Muscle of arm (tissue), 12 donors: ENCODE data around the gene TTLL3. TPM values are rescaled to one million over a fixed set of nuclear protein-coding genes. Genes with fewer than 3 reads are reported as not detected.
"Not testable (repeated sequence)": the region's sequence is repeated elsewhere in the genome, so short reads cannot be mapped to it uniquely, and the experiment has no call there.

ENCODE experiments used
- DNase-seq: peaks from one replicate; pipeline ENCODE4 v3.0.0-alpha.2; 2013
- polyA plus RNA-seq, 12 donors: library from polyadenylated mRNA; unstranded; fragments of 120-200 nt; gene quantifications; one replicate each; pipeline ENCODE4 v1.2.1, GENCODE V29; 2013; ENCODE audit not compliant: insufficient read length in 12 of 12

The TTLL3 gene
- polyA plus RNA-seq, 12 donors = 16.0 to 72.9 (median 30.7) TPM; not detected in 1

DNA sequence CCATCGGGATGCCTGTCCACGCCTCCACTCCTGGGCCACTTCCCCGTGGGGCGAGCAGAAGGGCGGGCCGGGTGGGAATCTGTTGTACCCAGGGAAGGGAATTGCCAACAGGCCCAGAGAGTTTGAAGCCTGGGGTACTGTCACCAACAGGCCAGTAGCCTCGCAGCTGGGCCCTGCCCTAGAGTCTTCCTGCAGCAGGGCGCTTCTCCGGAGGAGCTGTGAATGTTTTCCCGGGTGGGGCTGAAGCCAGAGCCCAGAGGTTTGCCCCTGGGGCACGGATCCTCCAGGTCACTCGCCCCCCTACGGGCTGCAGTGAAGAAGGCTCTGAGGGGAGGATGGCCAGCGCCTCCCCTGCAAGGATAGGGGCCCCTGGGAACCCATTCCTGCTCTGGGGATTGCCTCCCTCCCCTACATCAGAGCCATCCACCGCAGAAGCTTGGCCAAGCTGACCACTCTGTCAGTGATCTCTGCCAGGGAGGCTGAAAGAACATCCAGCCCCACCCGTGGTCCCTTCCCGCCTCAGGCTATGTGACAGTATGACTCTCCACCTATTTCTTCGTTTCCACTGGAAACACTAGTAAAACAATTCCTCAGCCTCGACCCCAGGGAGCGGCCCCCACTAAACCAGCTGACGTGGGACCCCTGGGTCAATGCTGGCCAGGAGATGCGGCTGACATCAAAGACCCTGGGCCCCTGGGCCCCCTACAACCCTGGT lies 53.2 kb downstream of the TTLL3 start:
- no peak for DNase-seq

DNA sequence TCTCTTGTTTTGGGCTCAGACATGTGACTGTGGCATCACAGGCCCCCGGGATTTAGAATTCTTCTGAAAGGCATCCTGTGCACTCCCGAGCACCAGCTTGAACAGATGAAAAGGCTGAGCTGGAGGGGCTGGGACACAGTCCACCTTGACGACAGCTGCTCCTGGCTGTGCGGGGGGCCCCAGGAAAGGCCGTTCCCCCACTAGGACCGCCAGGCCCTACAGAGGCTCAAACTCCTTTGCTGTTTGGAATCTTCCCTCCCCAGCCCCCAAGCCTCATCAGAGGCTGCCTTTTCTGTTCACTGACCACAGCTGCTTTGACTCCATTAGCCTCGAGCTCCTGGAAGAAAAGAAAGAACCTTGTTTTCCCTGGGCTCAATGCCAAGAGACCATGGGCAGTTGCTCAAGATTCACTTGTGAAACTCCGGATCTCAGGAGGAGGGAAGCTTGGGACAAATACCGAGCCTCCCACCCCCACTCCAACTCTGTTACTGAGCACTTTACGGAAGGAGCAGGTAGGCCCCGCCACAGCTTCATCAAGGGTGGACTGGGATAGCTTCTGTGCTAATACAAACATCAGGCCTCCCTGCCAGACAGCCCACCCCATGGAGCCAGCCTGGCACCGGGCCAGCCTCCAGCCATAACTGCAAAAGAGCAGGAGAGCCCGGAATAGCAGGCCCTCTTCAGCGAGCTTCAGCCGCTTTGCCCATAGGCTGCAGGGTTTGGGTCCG lies 54.3 kb downstream of the TTLL3 start:
- DNase-seq = peak; percentile 70

DNA sequence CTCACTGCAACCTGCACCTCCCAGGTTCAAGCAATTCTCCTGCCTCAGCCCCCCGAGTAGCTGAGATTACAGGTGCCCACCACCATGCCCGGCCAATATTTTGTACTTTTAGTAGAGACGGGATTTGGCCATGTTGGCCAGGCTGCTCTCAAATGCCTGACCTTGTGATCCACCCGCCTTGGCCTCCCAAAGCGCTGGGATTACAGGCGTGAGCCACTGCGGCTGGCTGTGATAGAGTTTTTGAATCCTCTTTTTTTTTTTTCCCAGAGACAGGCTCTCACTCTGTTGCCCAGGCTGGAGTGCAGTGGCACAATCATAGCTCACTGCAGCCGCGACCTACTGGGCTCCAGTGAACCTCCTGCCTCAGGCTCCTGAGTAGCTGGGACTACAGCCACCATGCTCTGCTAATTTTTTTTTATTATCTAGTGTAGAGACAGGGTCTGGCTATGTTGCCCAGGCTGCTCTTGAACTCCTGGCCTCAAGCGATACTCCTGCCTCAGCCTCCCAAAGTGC lies 55.1 kb downstream of the TTLL3 start:
- DNase-seq = not testable (repeated sequence)

DNA sequence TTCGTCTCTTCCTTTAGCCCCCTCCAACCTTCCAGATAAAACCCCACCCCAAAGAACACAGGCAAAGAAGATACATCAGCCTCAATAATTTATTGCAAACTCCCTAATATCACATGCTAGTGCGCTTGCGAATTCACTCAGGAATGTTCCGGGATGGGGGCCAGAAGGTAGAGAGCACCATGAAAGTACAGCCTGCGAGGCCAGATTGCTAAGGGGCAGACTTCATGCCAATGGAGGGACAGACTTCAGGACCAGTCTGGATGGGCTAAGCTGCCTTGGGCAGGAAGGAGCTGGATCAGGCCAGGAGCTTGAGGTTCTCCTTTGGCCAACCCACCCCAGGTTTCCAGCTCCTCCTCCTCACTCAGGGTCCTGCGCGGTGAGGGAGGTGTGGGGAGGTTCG lies 56.6 kb downstream of the TTLL3 start:
- DNase-seq = no peak

DNA sequence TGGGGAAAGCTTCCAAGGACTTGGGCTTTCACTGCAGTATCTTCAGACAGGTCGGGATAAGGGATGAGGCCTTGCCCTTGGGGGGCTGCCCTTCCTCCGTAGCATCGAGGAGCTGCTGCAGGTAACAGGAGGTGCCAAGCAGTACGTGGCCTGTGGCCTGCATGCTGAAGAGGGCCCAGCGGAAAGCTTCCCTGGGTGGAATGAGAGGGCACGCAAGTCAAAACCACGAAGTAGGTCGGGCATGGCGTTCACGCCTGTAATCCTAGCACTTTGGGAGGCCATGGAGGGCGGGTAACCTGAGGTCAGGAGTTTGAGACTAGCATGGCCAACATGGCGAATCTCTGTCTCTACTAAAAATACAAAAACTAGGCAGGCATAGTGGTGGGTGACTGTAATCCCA lies 57.0 kb downstream of the TTLL3 start:
- no peak for DNase-seq

DNA sequence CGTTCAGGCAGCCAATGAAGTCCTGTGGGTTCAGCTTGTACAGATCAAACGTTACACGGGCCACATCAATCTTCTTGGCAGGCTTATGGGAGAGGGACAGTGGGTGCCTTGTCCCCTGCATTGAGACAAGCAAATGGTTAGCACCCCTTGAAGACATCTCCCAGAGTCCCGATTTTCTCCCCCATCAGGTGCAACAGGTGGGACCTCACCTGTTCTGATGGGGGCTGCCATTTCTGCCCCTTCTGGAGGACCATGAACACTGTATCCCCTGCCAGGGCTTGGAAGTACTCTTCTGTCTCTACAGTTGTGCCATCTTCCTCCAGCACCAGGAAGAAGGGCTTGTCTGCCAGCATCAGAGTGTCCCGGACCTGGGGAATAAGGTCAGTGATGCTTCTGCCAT lies 59.9 kb downstream of the TTLL3 start:
- no peak for DNase-seq

DNA sequence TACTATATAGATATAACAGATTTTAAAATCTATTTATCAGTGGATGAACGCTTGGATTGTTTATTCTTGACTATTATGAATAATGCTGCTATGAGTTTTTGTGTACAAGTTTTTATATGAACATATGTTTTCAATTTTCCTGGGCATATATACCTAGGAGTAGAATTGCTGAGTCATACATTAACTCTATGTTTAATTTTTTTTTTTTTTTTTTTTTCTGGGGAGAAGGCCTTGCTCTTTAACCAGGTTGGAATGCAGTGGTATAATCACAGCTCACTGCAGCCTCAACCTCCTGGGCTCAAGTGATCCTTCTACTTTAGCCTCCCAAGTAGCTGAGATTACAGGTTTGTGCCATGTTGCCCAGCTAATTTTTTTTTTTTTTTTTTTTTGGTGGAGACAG lies 60.9 kb downstream of the TTLL3 start:
- no peak for DNase-seq

DNA sequence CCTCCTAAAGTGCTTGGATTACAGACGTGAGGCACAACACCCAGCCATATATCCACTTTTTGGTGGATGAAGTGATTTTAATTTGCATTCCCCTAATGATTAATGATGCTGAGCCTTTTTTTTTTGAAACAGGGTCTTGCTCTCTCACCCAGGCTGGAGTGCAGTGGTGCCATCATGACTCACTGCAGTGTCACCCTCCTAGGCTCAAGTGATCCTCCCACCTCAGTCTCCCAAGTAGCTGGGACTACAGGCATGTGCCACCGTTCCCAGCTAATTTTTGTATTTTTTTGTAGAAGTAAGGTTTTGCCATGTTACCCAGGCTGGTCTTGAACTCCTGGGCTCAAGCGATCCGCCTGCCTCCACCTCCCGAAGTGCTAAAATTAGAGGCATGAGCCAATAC lies 62.0 kb downstream of the TTLL3 start:
- DNase-seq = not testable (repeated sequence)

DNA sequence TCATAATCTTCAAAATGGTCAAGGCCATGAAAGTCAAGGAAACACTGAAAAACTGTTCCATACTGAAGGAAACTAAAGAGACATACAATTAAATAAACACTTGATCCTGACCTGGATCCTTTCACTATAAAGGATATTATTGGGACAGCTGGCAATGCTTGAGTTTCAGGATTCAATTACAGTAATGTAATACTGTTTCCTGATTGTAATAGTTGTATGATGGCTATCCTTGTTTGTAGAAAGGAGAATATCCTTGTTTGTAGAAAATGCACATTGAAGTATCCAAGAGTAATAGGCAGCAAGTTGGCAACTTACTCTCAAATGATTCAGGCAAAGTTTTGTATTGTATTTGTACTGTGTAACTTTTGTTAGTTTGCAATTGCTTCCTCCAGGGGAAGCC lies 65.4 kb downstream of the TTLL3 start:
- DNase-seq = no peak

DNA sequence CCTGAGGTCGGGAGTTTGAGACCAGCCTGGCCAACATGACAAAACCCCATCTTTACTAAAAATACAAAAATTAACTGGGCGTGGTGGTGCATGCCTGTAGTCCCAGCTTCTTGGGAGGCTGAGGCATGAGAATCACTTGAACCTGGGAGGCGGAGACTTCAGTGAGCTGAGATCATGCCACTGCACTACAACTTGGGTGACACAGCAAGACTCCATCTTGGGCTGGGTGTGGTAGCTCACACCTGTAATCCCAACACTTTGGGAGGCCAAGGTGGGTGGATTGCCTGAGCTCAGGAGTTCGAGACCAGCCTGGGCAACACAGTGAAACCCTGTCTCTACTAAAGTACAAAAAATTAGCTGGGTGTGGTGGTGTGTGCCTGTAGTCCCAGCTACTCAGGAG lies 66.2 kb downstream of the TTLL3 start:
- DNase-seq = not testable (repeated sequence)

DNA sequence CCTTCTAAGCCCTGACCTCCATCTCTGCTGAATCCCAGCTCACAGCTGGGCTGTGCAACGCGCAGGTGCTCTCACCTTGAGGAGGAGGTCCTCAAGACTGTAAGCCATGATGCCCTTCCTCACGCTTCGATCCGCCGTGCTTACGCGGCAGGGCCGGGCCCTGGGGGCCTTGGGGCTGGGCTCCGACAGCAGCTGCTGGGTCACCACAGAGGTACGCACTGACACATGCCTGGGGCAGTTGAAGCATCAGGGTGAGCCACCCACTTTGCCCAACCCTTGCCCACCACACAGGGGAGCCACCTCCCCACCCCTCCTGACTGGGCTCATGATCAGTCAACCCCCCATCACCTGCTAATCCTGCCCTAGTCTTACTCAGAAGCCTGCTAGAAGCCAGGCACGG lies 66.9 kb downstream of the TTLL3 start:
- no peak for DNase-seq

DNA sequence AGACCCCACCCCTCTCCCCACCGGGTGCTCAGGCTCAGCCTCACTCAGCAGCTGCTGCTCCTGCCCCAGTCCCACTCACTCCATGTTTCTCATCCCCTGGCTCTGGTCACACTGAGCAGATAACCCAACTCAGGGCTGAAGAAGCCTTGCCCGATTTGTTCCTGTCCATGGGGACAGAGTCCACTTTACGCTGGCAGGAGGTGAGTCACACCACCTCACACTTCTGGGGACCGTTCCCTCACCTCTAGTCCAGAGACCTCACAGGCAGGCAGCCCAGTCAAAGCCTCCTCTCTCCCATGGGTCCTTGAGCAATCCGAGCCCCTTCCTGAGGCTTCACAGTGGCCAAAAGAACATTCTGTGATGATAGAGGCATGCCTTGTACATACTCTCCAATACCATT lies 68.6 kb downstream of the TTLL3 start:
- no peak for DNase-seq

DNA sequence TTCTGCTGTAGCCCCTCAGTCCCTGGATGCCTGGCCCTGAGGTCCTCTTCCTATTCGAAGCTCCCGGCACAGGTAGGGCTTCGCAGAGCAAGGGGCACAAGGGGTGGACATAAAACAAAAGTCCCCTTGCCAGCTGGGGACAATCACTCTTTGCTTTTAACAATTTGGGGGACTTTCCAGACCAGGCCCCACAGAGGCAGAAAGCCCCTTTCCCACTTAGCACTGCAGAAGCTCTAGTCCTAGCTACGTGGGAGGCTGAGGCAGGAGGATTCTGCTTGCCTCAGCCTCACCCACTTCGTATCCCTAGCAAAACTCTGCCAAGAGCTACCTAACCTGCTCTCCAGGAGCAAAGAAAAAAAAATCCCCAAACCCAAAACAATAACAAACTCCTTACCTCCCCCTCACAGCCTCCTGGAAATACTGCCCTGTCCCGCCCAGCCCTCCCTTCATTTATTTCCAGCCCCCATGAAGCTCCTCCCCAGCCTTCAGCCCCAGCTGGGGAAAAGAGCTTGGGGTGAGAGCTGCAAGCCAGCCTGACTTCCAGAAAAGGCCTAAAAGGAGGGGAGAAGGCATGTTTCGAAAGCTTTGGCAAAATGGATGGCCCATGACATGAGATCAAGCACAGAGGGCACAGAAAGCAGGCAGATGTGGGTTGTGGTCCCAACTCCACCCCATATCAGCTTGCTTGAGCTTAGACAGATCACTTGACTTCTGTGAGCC lies 69.9 kb downstream of the TTLL3 start, which contains the start of gene CIDEC:
Gene CIDEC, minus strand, starts transcription at position 424 of the 720 bp plus-strand sequence. CDS start 1,767 bp downstream, outside the sequence.
- DNase-seq = no peak

DNA sequence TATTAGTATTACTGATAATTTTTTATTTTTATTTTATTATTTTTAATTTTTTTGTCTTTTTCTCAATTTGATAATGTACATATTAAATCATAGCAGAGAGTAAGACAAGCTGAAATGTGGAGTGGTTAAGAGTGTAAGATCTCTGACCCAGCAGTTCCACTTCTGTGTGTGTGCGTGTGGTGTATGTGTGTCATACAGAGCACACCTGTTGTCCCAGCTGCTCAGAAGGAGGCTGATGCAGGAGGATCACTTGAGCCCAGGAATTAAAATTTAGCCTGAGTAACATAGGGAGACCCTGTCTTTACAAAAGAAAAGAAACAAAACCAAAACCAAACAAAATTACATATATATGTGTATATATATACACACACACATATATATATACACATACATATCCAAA lies 71.4 kb downstream of the TTLL3 start:
- no peak for DNase-seq

DNA sequence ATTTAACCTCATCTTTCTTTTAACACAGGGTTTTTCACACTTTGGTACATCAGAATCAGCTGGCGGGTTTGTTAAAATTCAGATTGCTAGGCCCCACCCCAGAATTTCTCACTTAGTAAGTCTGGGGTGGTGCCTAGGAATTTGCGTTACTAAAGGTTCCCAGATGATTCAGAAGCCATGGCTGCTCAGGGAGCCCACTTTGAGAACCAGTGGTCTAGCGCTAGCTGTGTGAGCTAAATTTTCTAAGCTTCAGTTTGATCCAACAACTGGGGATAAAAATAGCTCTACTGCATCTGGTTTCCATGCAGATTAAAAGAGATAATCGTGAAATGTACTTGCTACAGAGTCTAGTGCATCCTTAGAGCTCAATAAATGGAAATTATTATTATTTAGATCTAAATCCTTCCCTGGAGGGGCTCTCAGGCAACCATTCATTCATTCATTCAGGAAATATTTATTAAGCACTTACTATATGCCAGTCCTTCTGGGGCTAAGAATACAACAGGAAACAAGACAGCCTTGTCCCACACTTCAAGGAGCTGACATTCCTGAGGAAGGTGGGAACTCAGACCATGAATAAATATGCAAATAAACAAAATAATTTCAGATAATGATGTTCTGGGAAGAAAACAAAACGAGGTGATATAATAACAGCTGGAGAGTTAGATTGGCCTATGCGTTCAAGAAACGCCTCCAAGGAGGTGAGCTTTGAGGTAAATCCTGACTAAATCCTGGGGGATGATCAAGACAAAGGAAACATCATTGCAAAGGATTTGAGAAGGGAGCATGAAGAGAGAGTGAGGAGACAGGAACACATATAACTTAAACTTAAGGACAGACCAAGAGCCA lies 73.9 kb downstream of the TTLL3 start:
- DNase-seq = no peak

DNA sequence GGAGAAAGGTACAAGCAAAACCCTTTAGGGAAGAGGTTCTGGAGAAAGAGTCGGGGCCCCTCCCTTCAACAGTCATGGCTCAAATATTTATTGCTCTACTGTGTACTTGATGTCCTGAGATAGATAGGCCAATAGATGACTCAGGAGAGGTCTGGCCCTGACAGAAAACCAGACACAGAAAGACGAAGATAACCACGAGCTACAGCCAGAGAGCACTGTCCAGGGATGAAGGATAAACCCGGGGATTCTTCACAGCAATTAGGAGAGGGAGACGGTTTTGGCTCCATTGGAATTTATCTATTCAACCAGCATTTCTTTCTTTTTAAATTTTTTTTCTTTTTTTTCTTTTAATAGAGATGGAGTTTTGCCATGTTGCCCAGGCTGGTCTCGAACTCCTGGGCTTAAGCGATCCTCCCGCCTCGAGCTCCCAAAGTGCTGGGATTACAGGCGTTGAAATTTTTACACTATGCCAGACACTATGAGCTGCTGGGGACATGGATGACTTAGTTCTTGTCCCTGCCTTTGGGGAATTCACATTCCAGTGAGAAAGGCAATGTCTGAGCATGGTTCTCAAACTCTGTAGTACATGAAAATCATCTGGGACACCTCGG lies 74.6 kb downstream of the TTLL3 start:
- no peak for DNase-seq

Other genes starting within 250 kb of the TTLL3 start
- 10 to 100 TPM in 11 of 12 donors, not detected in 1; 18.1 to 36.3 (median 20.0) TPM for gene MTMR14, start 160.8 kb upstream of the TTLL3 start, polyA plus RNA-seq
- gene CPNE9, start 106.4 kb upstream of the TTLL3 start, polyA plus RNA-seq = under 1 TPM in 1 of 12 donors, not detected in 11; 0.29 TPM
- gene BRPF1, start 78.5 kb upstream of the TTLL3 start, polyA plus RNA-seq = 10 to 100 TPM in 10 of 12 donors, 1 to 10 TPM in 1, not detected in 1; 9.8 to 17.9 (median 12.3) TPM
- 10 to 100 TPM in 11 of 12 donors, not detected in 1; 22.1 to 74.2 (median 27.1) TPM for gene OGG1, start 60.3 kb upstream of the TTLL3 start, polyA plus RNA-seq
- 10 to 100 TPM in 10 of 12 donors, 1 to 10 TPM in 1, not detected in 1; 9.3 to 20.0 (median 12.7) TPM for gene CAMK1, start 40.3 kb upstream of the TTLL3 start, polyA plus RNA-seq
- gene TADA3, start 17.8 kb upstream of the TTLL3 start, polyA plus RNA-seq = 10 to 100 TPM in 11 of 12 donors, not detected in 1; 48.4 to 60.5 (median 54.2) TPM
- gene ARPC4, start 17.2 kb upstream of the TTLL3 start, polyA plus RNA-seq = 1,000 to 10,000 TPM in 1 of 12 donors, 100 to 1,000 TPM in 1, 10 to 100 TPM in 10; 64.5 to 2,172 (median 77.5) TPM
- 10 to 100 TPM in 11 of 12 donors, not detected in 1; 23.6 to 37.1 (median 28.2) TPM for gene RPUSD3, start 33.7 kb downstream of the TTLL3 start, polyA plus RNA-seq
- gene CIDEC, start 70.0 kb downstream of the TTLL3 start, polyA plus RNA-seq = under 1 TPM in 9 of 12 donors, not detected in 3; 0.30 to 0.77 (median 0.46) TPM
- gene JAGN1, start 80.3 kb downstream of the TTLL3 start, polyA plus RNA-seq = 10 to 100 TPM in 11 of 12 donors, not detected in 1; 17.2 to 33.7 (median 29.6) TPM
- 10 to 100 TPM in 2 of 12 donors, 1 to 10 TPM in 8, under 1 TPM in 1, not detected in 1; 0.96 to 67.6 (median 1.8) TPM for gene IL17RE, start 92.6 kb downstream of the TTLL3 start, polyA plus RNA-seq
- 10 to 100 TPM in 11 of 12 donors, not detected in 1; 15.8 to 42.8 (median 23.4) TPM for gene IL17RC, start 106.8 kb downstream of the TTLL3 start, polyA plus RNA-seq
- gene CRELD1, start 123.6 kb downstream of the TTLL3 start, polyA plus RNA-seq = 10 to 100 TPM in 11 of 12 donors, not detected in 1; 22.1 to 47.0 (median 31.3) TPM
- gene PRRT3, start 142.1 kb downstream of the TTLL3 start, polyA plus RNA-seq = 1 to 10 TPM in 9 of 12 donors, under 1 TPM in 1, not detected in 2; 0.88 to 4.2 (median 1.8) TPM
- 10 to 100 TPM in 11 of 12 donors, not detected in 1; 33.9 to 49.8 (median 40.2) TPM for gene EMC3, start 176.6 kb downstream of the TTLL3 start, polyA plus RNA-seq
- 100 to 1,000 TPM in 1 of 12 donors, 10 to 100 TPM in 5, 1 to 10 TPM in 6; 5.2 to 124 (median 10.0) TPM for gene FANCD2, start 216.2 kb downstream of the TTLL3 start, polyA plus RNA-seq